Upper lobe of right lung (tissue), 1 donor: ENCODE measurements around the gene ZCCHC8. TPM values are rescaled to one million over a fixed set of nuclear protein-coding genes. Genes with fewer than 3 reads are reported as not detected.
"Not testable (repeated sequence)": the region's sequence is repeated elsewhere in the genome, so short reads cannot be mapped to it uniquely, and the experiment has no call there.

Experiments
- ATAC-seq: fragments of 200-7000 bp; cut with Tn5 transposase; one replicate; pipeline ENCODE4 v1.9.1; 2020; ENCODE audit warnings: mild to moderate bottlenecking, moderate library complexity
- DNase-seq: peaks from one replicate; pipeline ENCODE4 v3.0.0-alpha.2; 2020
- H3K27ac ChIP-seq: fragments of 200-600 bp; one replicate; pipeline ENCODE4 v1.8.0; 2022
- H3K27me3 ChIP-seq: fragments of 200-600 bp; one replicate; pipeline ENCODE4 v1.8.0; 2022; ENCODE audit warnings: mild to moderate bottlenecking
- H3K36me3 ChIP-seq: fragments of 200-600 bp; one replicate; pipeline ENCODE4 v1.8.0; 2022
- H3K4me1 ChIP-seq: fragments of 200-600 bp; one replicate; pipeline ENCODE4 v1.8.0; 2022
- H3K4me3 ChIP-seq: fragments of 200-600 bp; one replicate; pipeline ENCODE4 v1.8.0; 2022; ENCODE audit warnings: mild to moderate bottlenecking
- H3K9me3 ChIP-seq: fragments of 200-600 bp; one replicate; pipeline ENCODE4 v1.8.0; 2022
- intact Hi-C: fragments of 100-400 bp; cut with DNase I; formaldehyde crosslinking; loops from one replicate; pipeline ENCODE4 v1.11.0; 2022
- total RNA-seq: library from RNA; stranded (reverse); fragmentation: NEBNext Ultra II Directional; extraction: Animal tissue kit (Norgen Biotek cat#: 25700); gene quantifications from one replicate; pipeline ENCODE4 v1.2.1, GENCODE V29; 2021
- TF ChIP-seq, protein P1 (sequence below): fragments of 200-600 bp; IDR thresholded peaks from one replicate; pipeline ENCODE4 v1.8.0; 2022; ENCODE audit warnings: antibody characterized with exemption
- donor health status: DM: no; HTN: yes; CAD: no; lungs with severe emphysema.

ZCCHC8 gene
- total RNA-seq, 1 donor from 2014 or later: 21.2 TPM

DNA sequence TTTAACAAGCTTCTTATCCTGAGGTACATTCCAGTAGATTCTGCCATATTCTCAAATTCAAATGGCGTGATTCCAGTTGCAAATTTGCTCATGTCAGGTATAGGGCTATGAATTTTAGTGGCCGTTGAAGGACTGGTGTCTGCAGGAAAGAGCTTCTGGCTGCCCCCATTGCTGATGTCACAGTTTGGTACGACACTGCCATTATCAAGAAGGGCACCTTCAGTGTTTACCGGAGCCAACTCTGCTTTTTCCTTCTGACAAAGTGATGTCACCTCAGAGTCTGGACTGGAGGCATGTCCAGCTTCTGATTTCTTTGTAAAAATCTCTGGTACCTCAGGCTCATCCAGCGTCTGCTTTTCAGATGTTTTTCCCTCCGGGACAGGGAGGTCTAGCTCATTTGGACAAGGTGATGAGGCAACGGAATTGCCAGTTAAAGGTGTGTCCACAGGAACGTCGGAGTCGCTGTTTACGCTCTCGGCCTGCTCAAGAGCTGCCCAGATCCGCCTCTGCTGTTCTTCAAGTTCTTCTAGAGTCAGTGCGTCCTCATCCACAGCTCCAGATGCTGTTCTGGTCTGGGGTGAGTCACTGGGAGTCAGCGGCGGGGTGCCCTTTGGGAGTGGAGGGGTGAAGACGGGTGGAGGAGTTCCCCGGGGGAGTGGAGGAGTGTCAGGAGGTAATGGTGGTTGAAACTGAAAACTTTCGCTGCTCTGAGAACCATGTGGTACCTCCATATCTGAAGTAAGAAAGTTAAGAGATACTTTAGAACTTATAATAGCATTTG lies 27.0 kb downstream of the ZCCHC8 start:
- peaks cover 6% of the 10 kb centered on the region for H3K4me1 ChIP-seq
- no peaks in the 10 kb centered on the region for H3K27me3 ChIP-seq
- TF ChIP-seq, protein P1, sequence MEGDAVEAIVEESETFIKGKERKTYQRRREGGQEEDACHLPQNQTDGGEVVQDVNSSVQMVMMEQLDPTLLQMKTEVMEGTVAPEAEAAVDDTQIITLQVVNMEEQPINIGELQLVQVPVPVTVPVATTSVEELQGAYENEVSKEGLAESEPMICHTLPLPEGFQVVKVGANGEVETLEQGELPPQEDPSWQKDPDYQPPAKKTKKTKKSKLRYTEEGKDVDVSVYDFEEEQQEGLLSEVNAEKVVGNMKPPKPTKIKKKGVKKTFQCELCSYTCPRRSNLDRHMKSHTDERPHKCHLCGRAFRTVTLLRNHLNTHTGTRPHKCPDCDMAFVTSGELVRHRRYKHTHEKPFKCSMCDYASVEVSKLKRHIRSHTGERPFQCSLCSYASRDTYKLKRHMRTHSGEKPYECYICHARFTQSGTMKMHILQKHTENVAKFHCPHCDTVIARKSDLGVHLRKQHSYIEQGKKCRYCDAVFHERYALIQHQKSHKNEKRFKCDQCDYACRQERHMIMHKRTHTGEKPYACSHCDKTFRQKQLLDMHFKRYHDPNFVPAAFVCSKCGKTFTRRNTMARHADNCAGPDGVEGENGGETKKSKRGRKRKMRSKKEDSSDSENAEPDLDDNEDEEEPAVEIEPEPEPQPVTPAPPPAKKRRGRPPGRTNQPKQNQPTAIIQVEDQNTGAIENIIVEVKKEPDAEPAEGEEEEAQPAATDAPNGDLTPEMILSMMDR: no peak
- H3K9me3 ChIP-seq: no peaks in the 10 kb centered on the region
- no peak for DNase-seq
- no peak overlapping the region for H3K4me3 ChIP-seq
- no peak overlapping the region for H3K27ac ChIP-seq
- ATAC-seq: peak; percentile 36
- intact Hi-C loops: no loop called here
- H3K36me3 ChIP-seq: peaks cover 61% of the 10 kb centered on the region

DNA sequence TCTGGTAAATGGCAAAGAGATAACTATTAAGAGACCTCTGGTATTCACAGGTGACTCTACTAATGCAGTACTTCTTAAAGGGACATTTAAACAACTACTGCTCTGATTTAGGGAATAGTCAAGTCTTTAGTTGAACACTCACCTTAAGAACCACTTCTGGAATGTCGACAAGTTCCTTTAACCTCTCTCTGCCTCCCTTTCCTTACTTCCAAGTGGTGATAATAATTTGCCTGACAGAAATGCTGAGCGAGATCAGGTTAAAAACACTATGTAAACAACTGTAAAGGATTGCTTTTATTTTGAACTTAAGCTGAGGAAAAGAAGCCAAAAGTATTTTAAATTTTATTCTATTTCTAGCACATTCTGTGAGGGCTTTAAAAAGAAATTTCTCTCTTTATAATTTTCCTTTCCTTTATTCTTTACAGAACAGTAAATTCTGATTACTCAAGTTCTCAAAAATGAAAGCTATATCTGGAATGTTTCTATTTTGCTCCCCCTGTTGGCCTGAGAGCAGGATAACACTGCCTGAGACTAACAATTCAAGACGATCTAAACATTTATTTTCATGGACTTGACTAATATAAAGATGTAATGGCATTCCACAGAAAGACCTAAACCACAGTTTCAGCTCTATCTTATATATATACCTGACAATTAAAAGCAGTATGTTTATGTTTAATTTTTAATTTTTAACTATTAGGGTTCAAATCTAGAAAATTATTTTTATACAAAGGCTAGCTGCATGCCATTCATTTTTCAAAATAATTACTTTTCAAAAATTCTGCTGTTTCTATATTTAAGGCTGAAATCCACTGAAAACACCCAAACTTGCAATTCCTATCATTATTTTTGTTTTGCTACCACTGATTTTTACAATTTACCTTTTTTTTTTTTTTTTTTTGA lies 29.2 kb downstream of the ZCCHC8 start:
- Histone ChIP-seq H3K9me3 (no peaks in the 10 kb centered on the region), H3K4me1 (peaks cover 6% of the 10 kb centered on the region), H3K27ac (peak overlapping the region; percentile 53), H3K36me3 (peaks cover 40% of the 10 kb centered on the region), H3K27me3 (no peaks in the 10 kb centered on the region), H3K4me3 (no peak overlapping the region)
- TF ChIP-seq, protein P1: peak; percentile 82
- ATAC-seq (peak; percentile 82), DNase-seq (no peak)
- intact Hi-C loops: loop anchor here (2.0 kb wide), 1 partner anchor 73 kb away; no protein-coding TSS in a partner anchor

DNA sequence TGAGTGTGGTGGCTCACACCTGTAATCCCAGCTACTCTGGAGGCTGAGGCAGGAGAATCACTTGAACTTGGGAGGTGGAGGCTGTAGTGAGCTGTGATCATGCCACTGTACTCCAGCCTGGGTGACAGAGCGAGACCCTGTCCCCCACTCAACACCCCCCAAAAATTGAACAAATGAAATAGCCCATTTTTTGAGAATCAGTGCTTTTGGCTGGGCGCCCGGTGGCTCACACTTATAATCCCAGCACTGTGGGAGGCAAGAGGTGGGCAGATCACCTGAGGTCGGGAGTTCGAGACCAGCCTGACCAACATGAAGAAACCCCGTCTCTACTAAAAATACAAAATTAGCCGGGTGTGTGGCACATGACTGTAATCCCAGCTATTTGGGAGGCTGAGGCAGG lies 30.2 kb downstream of the ZCCHC8 start:
- intact Hi-C loops: loop anchor here (2.0 kb wide), 1 partner anchor 72 kb away; no protein-coding TSS in a partner anchor
- H3K4me1 ChIP-seq, H3K9me3 ChIP-seq, H3K27me3 ChIP-seq, H3K4me3 ChIP-seq, ATAC-seq: not testable (repeated sequence)
- H3K36me3 ChIP-seq: peaks cover 30% of the 10 kb centered on the region
- peak overlapping the region; percentile 53 for H3K27ac ChIP-seq
- DNase-seq: peak; percentile 48

DNA sequence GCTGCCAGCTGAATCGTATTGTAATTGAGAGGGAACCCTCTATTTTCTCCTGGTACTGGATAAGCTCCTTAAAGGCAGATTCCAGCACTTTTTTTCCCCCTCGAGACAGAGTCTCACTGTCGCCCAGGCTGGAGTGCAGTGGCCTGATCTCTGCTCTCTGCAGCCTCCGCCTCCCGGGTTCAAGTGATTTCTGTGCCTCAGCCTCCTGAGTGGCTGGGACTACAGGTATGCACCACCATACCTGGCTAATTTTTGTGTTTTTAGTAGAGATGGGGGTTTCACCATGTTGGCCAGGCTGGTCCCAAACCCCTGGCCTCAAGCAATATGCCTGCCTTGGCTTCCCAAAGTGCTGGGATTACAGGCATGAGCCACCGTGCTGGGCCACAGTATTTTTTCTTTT lies 30.9 kb downstream of the ZCCHC8 start:
- peak; percentile 11 for DNase-seq

DNA sequence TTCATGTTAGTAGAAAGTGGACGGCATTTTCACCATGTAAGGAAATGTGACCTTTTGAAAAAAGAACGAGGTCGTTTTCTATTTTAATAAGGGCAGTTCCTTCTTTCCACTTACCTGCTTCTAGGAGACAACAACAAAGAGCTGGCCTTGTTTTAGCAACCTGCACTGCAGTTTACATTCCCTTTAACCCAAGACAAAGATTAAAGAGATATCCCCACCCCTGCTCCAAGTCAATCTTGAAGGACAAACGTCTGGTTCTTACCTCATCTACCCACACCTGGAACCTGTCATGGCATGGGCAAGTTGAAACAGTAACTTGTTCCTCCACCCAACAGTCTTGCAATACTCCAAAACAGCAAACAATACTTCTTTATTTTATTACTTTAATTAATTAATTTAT lies 32.7 kb downstream of the ZCCHC8 start:
- Histone ChIP-seq H3K27ac (no peak overlapping the region), H3K4me3 (no peak overlapping the region), H3K27me3 (no peaks in the 10 kb centered on the region), H3K9me3 (no peaks in the 10 kb centered on the region), H3K4me1 (peaks cover 6% of the 10 kb centered on the region), H3K36me3 (peaks cover 7% of the 10 kb centered on the region)
- intact Hi-C loops: no loop called here
- DNase-seq (no peak), ATAC-seq (no peak)
- TF ChIP-seq, protein P1: no peak

More for the DNA sequence above, 30.9 kb downstream of the ZCCHC8 start:
- peaks cover 22% of the 10 kb centered on the region for H3K36me3 ChIP-seq
- not testable (repeated sequence) for H3K27ac ChIP-seq, H3K4me1 ChIP-seq, H3K27me3 ChIP-seq, ATAC-seq, H3K9me3 ChIP-seq, H3K4me3 ChIP-seq
- intact Hi-C loops: loop anchor here (2.0 kb wide), 1 partner anchor 71 kb away; no protein-coding TSS in a partner anchor

DNA sequence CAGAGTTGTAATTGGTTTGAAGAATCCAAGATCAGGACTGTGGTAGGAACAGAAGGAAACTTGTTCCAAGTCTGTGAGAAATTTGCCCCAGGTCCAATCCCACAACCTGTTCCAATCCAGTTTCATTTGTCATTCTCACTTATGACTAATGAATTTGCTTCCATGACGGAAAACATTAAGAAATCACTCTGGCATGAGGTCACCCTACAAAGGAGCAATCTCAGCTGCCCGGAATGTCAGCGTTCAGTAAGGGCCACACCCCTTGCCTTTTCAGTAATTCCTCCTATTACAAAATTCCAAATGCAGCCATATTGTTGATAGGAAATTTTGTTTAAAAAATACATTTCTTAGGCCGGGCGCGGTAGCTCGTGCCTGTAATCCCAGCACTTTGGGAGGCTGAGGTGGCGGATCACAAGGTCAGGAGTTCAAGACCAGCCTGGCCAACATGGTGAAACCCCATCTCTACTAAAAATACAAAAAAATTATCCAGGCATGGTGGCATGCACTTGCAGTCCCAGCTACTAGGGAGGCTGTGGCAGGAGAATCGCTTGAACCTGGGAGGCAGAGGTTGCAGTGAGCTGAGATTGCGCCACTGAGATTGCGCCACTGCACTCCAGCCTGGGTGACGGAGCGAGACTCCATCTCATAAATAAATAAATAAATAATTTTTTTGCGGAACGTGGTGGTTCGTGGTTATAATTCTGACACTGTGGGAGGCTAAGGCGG lies 36.3 kb downstream of the ZCCHC8 start:
- H3K27me3 ChIP-seq, H3K9me3 ChIP-seq, H3K4me1 ChIP-seq, H3K36me3 ChIP-seq, H3K4me3 ChIP-seq, intact Hi-C loops: not testable (repeated sequence)
- peak overlapping the region; percentile 37 for H3K27ac ChIP-seq
- peak; percentile 85 for ATAC-seq
- DNase-seq: peak; percentile 74
